Suprapubic skin (tissue), 4 donors: ENCODE results near the gene TTC12. TPM values are rescaled to one million over a fixed set of nuclear protein-coding genes. Genes with fewer than 3 reads are reported as not detected.

ENCODE experiments used
- DNase-seq, 2 donors: peaks; one replicate each; pipeline ENCODE4 v3.0.0-alpha.2; 2019; ENCODE audit warnings: low spot score in 2 of 2
- H3K27ac ChIP-seq: fragments of 200-600 bp; sonication (generic); one replicate; pipeline ENCODE4 v1.5.1; 2019
- H3K27me3 ChIP-seq: fragments of 200-600 bp; sonication (generic); one replicate; pipeline ENCODE4 v1.5.1; 2019
- H3K36me3 ChIP-seq: fragments of 200-600 bp; sonication (generic); one replicate; pipeline ENCODE4 v1.5.1; 2019
- H3K4me1 ChIP-seq: fragments of 200-600 bp; sonication (generic); one replicate; pipeline ENCODE4 v1.5.1; 2019
- H3K4me3 ChIP-seq: fragments of 200-600 bp; sonication (generic); one replicate; pipeline ENCODE4 v1.5.1; 2019; ENCODE audit warnings: mild to moderate bottlenecking
- H3K9me3 ChIP-seq: fragments of 200-600 bp; sonication (generic); one replicate; pipeline ENCODE4 v1.5.1; 2019
- CTCF ChIP-seq, 2 donors: fragments of 200-600 bp in 1 of 2; fragments of 450-650 bp in 1 of 2; sonication (generic) in 1 of 2; IDR thresholded peaks; one replicate each; pipeline ENCODE4 v1.5.1; 2016 to 2019; ENCODE audit warnings: antibody characterized with exemption in 2 of 2, mild to moderate bottlenecking in 1 of 2, moderate library complexity in 1 of 2
- EP300 ChIP-seq: sonication (generic); formaldehyde crosslinking; IDR thresholded peaks from one replicate; pipeline ENCODE4 v1.6.1; 2017; ENCODE audit warnings: antibody characterized with exemption
- POLR2A ChIP-seq, 2 donors: fragments of 450-650 bp; IDR thresholded peaks; one replicate each; pipeline ENCODE4 v1.6.1; 2017; ENCODE audit warnings: antibody characterized with exemption in 2 of 2, mild to moderate bottlenecking in 2 of 2, moderate library complexity in 2 of 2
- POLR2AphosphoS5 ChIP-seq, 3 donors: sonication (generic); formaldehyde crosslinking; IDR thresholded peaks; one replicate each; pipeline ENCODE4 v1.6.1; 2017; ENCODE audit warnings: antibody characterized with exemption in 3 of 3
- WGBS: methylation state at CpG from one replicate; pipeline ENCODE4 v1.1.5; 2018; 5-methylcytosine and 5-hydroxymethylcytosine counted together
- total RNA-seq, 4 donors: library from RNA; depleted of rRNA; stranded (reverse); fragments of >200 nt; gene quantifications; one replicate each; pipeline ENCODE4 v1.1.0, GENCODE V29; 2016

TTC12 gene
- total RNA-seq, 4 donors from 2014 or later: 9.5 to 67.8 (median 30.3) TPM

GRCh38 chr11:113334183-113334582 lies 19.8 kb downstream of the TTC12 start:
- WGBS: 95% methylated on average over 1 of the region's 1 CpG
- peaks cover 77% of the 10 kb centered on the region for H3K36me3 ChIP-seq
- no peak for TF ChIP-seq POLR2AphosphoS5 (IDR thresholded peaks at IDR 0.05)
- no peak for TF ChIP-seq EP300
- no peak for TF ChIP-seq CTCF (IDR thresholded peaks at IDR 0.05)
- TF ChIP-seq POLR2A (IDR thresholded peaks at IDR 0.05): no peak
- DNase-seq: no peak
- no peaks in the 10 kb centered on the region for H3K27me3 ChIP-seq
- no peak overlapping the region for H3K27ac ChIP-seq
- no peaks in the 10 kb centered on the region for H3K4me1 ChIP-seq
- H3K4me3 ChIP-seq: no peak overlapping the region
- no peaks in the 10 kb centered on the region for H3K9me3 ChIP-seq

GRCh38 chr11:113338730-113339129 lies 24.3 kb downstream of the TTC12 start:
- Histone ChIP-seq H3K36me3 (peaks cover 80% of the 10 kb centered on the region), H3K4me1 (no peaks in the 10 kb centered on the region), H3K27ac (no peak overlapping the region), H3K27me3 (no peaks in the 10 kb centered on the region), H3K9me3 (no peaks in the 10 kb centered on the region), H3K4me3 (no peak overlapping the region)
- DNase-seq: no peak
- 81% methylated on average over 4 of the region's 4 CpGs for WGBS
- TF ChIP-seq POLR2AphosphoS5 (IDR thresholded peaks at IDR 0.05) (no peak), EP300 (no peak), CTCF (IDR thresholded peaks at IDR 0.05) (no peak), POLR2A (IDR thresholded peaks at IDR 0.05) (no peak)

- WGBS: 88% methylated on average over 6 of the region's 6 CpGs
- Histone ChIP-seq H3K27me3 (no peaks in the 10 kb centered on the region), H3K9me3 (no peaks in the 10 kb centered on the region), H3K27ac (no peak overlapping the region), H3K4me1 (no peaks in the 10 kb centered on the region), H3K36me3 (peaks cover 78% of the 10 kb centered on the region), H3K4me3 (no peak overlapping the region)
- no peak for DNase-seq
- TF ChIP-seq POLR2A (IDR thresholded peaks at IDR 0.05) (no peak), POLR2AphosphoS5 (IDR thresholded peaks at IDR 0.05) (no peak), CTCF (IDR thresholded peaks at IDR 0.05) (no peak), EP300 (no peak)
These were observed 25.7 kb downstream of the TTC12 start for GRCh38 chr11:113339929-113340589.

- Histone ChIP-seq H3K36me3 (peaks cover 80% of the 10 kb centered on the region), H3K27me3 (no peaks in the 10 kb centered on the region), H3K4me1 (no peaks in the 10 kb centered on the region), H3K4me3 (no peak overlapping the region), H3K9me3 (no peaks in the 10 kb centered on the region), H3K27ac (no peak overlapping the region)
- TF ChIP-seq EP300: no peak
- no peak for TF ChIP-seq POLR2A (IDR thresholded peaks at IDR 0.05)
- TF ChIP-seq CTCF (IDR thresholded peaks at IDR 0.05): no peak
- no peak for TF ChIP-seq POLR2AphosphoS5 (IDR thresholded peaks at IDR 0.05)
- no peak for DNase-seq
- 87% methylated on average over 10 of the region's 10 CpGs for WGBS
These were observed 27.2 kb downstream of the TTC12 start for GRCh38 chr11:113341388-113342165.

- no peaks in the 10 kb centered on the region for H3K9me3 ChIP-seq
- H3K27ac ChIP-seq: no peak overlapping the region
- no peak for TF ChIP-seq EP300
- TF ChIP-seq POLR2AphosphoS5 (IDR thresholded peaks at IDR 0.05): no peak
- no peak for TF ChIP-seq POLR2A (IDR thresholded peaks at IDR 0.05)
- no peak for TF ChIP-seq CTCF (IDR thresholded peaks at IDR 0.05)
- 66% methylated on average over 8 of the region's 8 CpGs for WGBS
- DNase-seq: no peak
- H3K27me3 ChIP-seq: no peaks in the 10 kb centered on the region
- no peak overlapping the region for H3K4me3 ChIP-seq
- peaks cover 53% of the 10 kb centered on the region for H3K36me3 ChIP-seq
- H3K4me1 ChIP-seq: no peaks in the 10 kb centered on the region
These were observed 31.6 kb downstream of the TTC12 start for GRCh38 chr11:113345978-113346377.
